Testis (tissue), 2 donors: Measurements from ENCODE around the gene ITGA6.

ENCODE experiments used
- CTCF ChIP-seq, 3 experiments: fragments of 450-650 bp in 2 of 3; fragments of 200-600 bp in 1 of 3; sonication (generic) in 1 of 3; IDR thresholded peaks; one replicate each; pipeline ENCODE4 v1.5.1; 2016 to 2019; ENCODE audit warnings: antibody characterized with exemption in 3 of 3, mild to moderate bottlenecking in 2 of 3, moderate library complexity in 1 of 3
- POLR2A ChIP-seq: fragments of 450-650 bp; IDR thresholded peaks from one replicate; pipeline ENCODE4 v1.6.1; 2017; ENCODE audit warnings: antibody characterized with exemption, mild to moderate bottlenecking, moderate library complexity

GRCh38 chr2:172445851-172446250 is 18.5 kb downstream of the ITGA6 start:
- TF ChIP-seq CTCF (IDR thresholded peaks at IDR 0.05) (no peak), POLR2A (no peak)
